Immature natural killer cell (primary cell): ENCODE measurements around the gene NEK6. TPM values are rescaled to one million over a fixed set of nuclear protein-coding genes. Genes with fewer than 3 reads are reported as not detected.

Source experiments
- DNase-seq, 3 donors: peaks; one replicate each; pipeline ENCODE4 v3.0.0; 2022; ENCODE audit warnings: mixed read lengths in 1 of 3
- H3K27ac Mint-ChIP-seq, 6 donors: one replicate each; pipeline ENCODE4 v1.8.0; 2020; ENCODE audit warnings: mixed read lengths in 6 of 6, mild to moderate bottlenecking in 5 of 6, inconsistent platforms in 4 of 6, moderate library complexity in 3 of 6
- H3K27me3 Mint-ChIP-seq, 3 donors: one replicate each; pipeline ENCODE4 v1.8.0; 2020 to 2021; ENCODE audit warnings: low read depth in 3 of 3, mild to moderate bottlenecking in 3 of 3, mixed read lengths in 3 of 3, moderate library complexity in 3 of 3, inconsistent platforms in 1 of 3
- H3K36me3 Mint-ChIP-seq, 3 donors: one replicate each; pipeline ENCODE4 v1.8.0; 2020; ENCODE audit warnings: mixed read lengths in 3 of 3, inconsistent platforms in 2 of 3, mild to moderate bottlenecking in 2 of 3
- H3K4me1 Mint-ChIP-seq, 2 donors: one replicate each; pipeline ENCODE4 v1.8.0; 2020; ENCODE audit warnings: inconsistent platforms in 2 of 2, mild to moderate bottlenecking in 2 of 2, mixed read lengths in 2 of 2, moderate library complexity in 1 of 2
- H3K4me3 Mint-ChIP-seq, 5 donors: one replicate each; pipeline ENCODE4 v1.8.0; 2020; ENCODE audit warnings: mild to moderate bottlenecking in 5 of 5, mixed read lengths in 5 of 5, inconsistent platforms in 3 of 5, moderate library complexity in 3 of 5
- H3K9me3 Mint-ChIP-seq, 6 donors: one replicate each; pipeline ENCODE4 v1.8.0; 2020; ENCODE audit warnings: mild to moderate bottlenecking in 6 of 6, mixed read lengths in 6 of 6, inconsistent platforms in 4 of 6, moderate library complexity in 3 of 6
- polyA plus RNA-seq, 3 donors: library from polyadenylated mRNA; unstranded; fragments of 300-500 nt; fragmentation: Illumina TruSeq; gene quantifications; one replicate each; pipeline ENCODE4 v1.2.3, GENCODE V29; 2021

The NEK6 gene
- polyA plus RNA-seq, 3 donors from 2014 or later: 8.8 to 18.0 (median 13.8) TPM

DNA sequence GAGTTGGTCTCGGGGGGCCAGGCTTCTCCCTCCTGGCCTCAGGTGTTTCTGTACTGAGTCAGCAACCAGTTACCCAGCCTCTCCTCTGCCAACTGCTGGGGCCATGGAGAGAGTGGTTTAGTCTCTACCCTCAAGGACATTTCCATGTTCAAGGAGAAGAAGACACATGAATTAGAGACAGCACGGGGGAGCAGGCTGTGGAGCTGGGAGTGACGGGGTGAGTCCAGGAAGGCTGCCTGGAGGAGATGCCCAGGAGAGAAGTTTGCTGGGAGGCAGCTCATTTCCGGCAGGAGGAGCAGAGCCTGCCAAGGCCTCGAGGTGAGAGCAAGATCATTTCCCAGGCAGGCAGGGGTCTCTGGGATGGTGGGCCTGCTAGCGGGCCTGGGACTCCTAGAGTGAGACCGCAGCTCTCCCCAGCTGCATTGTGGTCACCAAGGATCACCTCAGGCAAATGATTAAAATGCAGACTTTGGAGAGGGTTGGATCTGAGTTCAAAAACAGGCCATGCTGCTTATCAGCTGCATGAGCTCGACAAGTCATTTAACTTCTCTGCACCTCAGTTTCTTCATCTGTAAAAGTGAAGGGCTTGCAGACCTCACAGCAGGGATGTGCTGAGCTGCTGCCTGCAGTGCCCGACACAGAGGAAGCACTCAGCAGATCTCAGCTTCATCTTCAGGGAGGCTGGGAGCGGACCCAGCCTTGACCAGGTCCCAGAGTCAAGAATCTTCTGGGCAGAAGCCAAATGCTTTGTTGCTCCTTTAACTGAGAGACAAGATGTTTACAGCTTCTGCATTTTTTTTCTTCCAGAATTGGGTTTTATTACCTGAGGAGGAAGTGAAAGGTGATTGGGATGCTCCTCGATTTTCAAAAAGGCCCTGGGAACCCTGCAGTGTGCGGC lies 35.2 kb downstream of the NEK6 start:
- no peaks in the 10 kb centered on the region for H3K36me3 Mint-ChIP-seq
- peak overlapping the region in 1 of 5 donors; percentile 9 for H3K4me3 Mint-ChIP-seq
- H3K4me1 Mint-ChIP-seq: peaks cover 61 to 64% of the 10 kb centered on the region in 2 donors
- no peak for DNase-seq
- H3K27me3 Mint-ChIP-seq: no peaks in the 10 kb centered on the region
- peak overlapping the region in 5 of 6 donors; percentile 23 to 67 (median 58) for H3K27ac Mint-ChIP-seq
- no peaks in the 10 kb centered on the region for H3K9me3 Mint-ChIP-seq

DNA sequence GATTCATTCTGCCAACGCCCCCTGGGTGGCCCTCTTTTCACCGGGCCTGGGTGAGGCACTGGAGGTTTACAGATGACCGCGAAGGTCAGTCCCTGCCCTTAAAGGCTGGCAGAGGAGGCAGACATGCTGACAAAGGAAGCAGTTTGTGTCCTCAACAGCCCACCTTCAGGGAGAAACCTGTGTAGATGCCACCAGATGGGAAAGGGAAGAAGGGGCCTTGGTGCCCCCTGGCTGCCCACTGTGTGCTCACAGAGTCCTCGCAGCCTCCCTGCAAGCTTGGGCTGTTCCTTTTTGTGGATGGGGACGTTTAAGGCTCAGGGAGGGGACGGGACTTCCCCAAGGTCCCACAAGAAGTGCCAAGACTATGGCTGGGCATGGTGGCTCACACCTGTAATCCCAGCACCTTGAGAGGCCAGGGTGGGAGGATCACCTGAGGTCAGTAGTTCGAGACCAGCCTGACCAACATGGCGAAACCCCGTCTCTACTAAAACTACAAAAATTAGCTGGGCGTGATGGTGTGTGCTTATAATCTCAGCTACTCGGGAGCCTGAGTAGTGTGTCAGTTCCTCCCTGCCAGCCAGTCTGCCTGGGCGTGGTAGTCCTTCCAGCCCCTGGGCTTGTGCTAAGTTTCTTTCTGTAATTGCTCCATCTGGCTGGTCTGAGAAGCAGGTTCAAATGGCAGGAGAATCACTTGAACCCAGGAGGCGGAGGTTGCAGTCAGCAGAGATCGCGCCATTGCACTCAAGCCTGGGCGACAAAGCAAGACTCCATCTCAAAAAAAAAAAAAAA lies 36.2 kb downstream of the NEK6 start:
- Mint-ChIP-seq H3K4me3 (peak overlapping the region in 4 of 5 donors; percentile 21 to 40 (median 24)), H3K36me3 (no peaks in the 10 kb centered on the region), H3K27ac (peak overlapping the region in 3 of 6 donors; percentile 77 to 79 (median 78)), H3K27me3 (no peaks in the 10 kb centered on the region), H3K9me3 (no peaks in the 10 kb centered on the region), H3K4me1 (peaks cover 64 to 65% of the 10 kb centered on the region in 2 donors)
- no peak for DNase-seq

GRCh38 chr9:124295159-124295794 lies 37.5 kb downstream of the NEK6 start:
- Mint-ChIP-seq H3K4me3 (peak overlapping the region; percentile 20 to 61 (median 53)), H3K36me3 (no peaks in the 10 kb centered on the region), H3K27me3 (no peaks in the 10 kb centered on the region), H3K27ac (peak overlapping the region in 4 of 6 donors; percentile 9 to 58 (median 48)), H3K9me3 (no peaks in the 10 kb centered on the region), H3K4me1 (peaks cover 69 to 77% of the 10 kb centered on the region in 2 donors)
- DNase-seq: peak in 1 of 3 donors; percentile 31

GRCh38 chr9:124296094-124296493 lies 38.3 kb downstream of the NEK6 start:
- H3K9me3 Mint-ChIP-seq: no peaks in the 10 kb centered on the region
- H3K4me3 Mint-ChIP-seq: no peak overlapping the region
- H3K4me1 Mint-ChIP-seq: peaks cover 67 to 81% of the 10 kb centered on the region in 2 donors
- no peaks in the 10 kb centered on the region for H3K36me3 Mint-ChIP-seq
- H3K27ac Mint-ChIP-seq: peak overlapping the region in 2 of 6 donors; percentile 28 to 42
- H3K27me3 Mint-ChIP-seq: no peaks in the 10 kb centered on the region
- DNase-seq: no peak

GRCh38 chr9:124296796-124297550 lies 39.2 kb downstream of the NEK6 start:
- no peak for DNase-seq
- H3K27ac Mint-ChIP-seq: peak overlapping the region in 1 of 6 donors; percentile 2
- H3K4me1 Mint-ChIP-seq: peaks cover 61 to 77% of the 10 kb centered on the region in 2 donors
- no peaks in the 10 kb centered on the region for H3K9me3 Mint-ChIP-seq
- H3K27me3 Mint-ChIP-seq: no peaks in the 10 kb centered on the region
- no peaks in the 10 kb centered on the region for H3K36me3 Mint-ChIP-seq
- H3K4me3 Mint-ChIP-seq: no peak overlapping the region

DNA sequence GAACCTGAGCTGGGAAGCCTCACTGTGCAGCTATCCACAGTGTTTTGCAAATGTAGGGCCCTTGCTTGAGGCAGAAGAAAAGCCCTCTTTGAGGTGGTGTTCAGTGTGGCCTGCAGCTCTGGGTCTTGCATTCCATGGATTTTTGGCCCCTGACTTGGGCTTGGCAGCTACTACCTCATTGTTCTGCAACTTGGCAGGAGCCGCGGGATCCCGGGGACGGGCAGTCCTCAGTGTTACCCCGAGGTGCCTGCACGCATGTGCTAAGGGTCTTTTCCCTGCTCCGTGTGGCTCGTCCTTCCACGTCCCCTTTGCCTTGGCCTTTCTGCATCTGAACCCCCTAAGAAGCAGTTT lies 39.8 kb downstream of the NEK6 start:
- H3K4me1 Mint-ChIP-seq: peaks cover 61 to 72% of the 10 kb centered on the region in 2 donors
- no peaks in the 10 kb centered on the region for H3K9me3 Mint-ChIP-seq
- DNase-seq: no peak
- H3K4me3 Mint-ChIP-seq: no peak overlapping the region
- no peaks in the 10 kb centered on the region for H3K27me3 Mint-ChIP-seq
- no peaks in the 10 kb centered on the region for H3K36me3 Mint-ChIP-seq
- H3K27ac Mint-ChIP-seq: no peak overlapping the region

- no peak for DNase-seq
- Mint-ChIP-seq H3K4me1 (peaks cover 56 to 66% of the 10 kb centered on the region in 2 donors), H3K27ac (no peak overlapping the region), H3K27me3 (no peaks in the 10 kb centered on the region), H3K9me3 (no peaks in the 10 kb centered on the region), H3K36me3 (no peaks in the 10 kb centered on the region), H3K4me3 (no peak overlapping the region)
Measured at GRCh38 chr9:124297915-124298645, 40.3 kb downstream of the NEK6 start.

DNA sequence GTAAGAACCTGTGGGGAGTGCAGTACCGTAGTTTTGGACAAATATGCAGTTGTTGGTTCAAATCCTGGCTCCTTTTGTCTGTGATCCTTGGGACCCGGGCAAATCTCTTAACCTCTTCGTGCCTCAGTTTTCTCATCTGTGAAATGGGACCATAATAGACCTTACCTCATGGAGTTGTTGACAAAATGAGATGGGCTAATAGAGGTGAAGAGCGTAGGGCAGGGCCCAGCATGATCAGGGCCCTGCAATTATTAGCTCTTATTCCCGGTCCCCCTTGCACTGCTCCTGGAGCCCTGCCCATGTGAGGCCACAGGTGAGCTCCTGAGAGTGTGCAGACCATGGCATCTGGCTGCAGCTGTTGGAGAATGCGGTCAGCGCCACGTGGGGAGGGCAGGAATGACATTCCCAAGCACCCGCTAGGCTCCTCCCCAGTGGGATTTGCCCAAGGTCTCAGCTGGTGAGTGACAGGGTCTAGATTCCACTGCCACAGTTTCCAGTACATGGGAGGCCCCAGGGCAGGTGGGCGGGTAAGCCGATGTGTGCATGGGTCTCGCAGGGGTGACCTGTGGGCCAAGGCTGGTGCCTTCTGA lies 41.0 kb downstream of the NEK6 start:
- Mint-ChIP-seq H3K27me3 (no peaks in the 10 kb centered on the region), H3K4me1 (peaks cover 51 to 59% of the 10 kb centered on the region in 2 donors), H3K36me3 (peaks cover 0 to 4% (median 0%) of the 10 kb centered on the region in 3 donors), H3K4me3 (no peak overlapping the region), H3K9me3 (no peaks in the 10 kb centered on the region), H3K27ac (no peak overlapping the region)
- no peak for DNase-seq

- Mint-ChIP-seq H3K27me3 (no peaks in the 10 kb centered on the region), H3K4me3 (peak overlapping the region in 1 of 5 donors; percentile 36), H3K4me1 (peaks cover 42 to 51% of the 10 kb centered on the region in 2 donors), H3K9me3 (no peaks in the 10 kb centered on the region), H3K27ac (peak overlapping the region in 4 of 6 donors; percentile 1 to 50 (median 34)), H3K36me3 (peaks cover 0 to 4% (median 0%) of the 10 kb centered on the region in 3 donors)
- DNase-seq: no peak
Measured at GRCh38 chr9:124299515-124300090, 41.9 kb downstream of the NEK6 start.

DNA sequence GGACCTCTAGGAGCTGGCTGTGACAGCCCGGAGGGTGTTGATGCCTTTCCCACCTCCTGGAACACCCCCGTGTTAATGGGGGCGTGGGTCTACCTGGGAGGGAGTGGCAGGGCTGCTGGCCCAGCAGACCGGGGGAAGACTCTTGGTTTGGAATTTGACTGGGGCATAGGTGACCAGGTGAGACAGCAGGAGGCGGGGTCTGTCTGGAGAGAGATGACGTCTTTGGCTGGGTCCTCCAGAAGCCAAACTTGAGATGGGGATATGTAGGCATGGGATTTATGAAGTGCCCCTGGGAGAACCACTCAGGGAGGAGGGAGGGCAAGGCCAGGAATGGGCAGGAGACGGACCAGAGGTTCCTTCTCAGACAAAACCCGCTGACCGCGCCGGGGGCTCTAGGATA lies 42.6 kb downstream of the NEK6 start:
- peaks cover 0 to 4% (median 0%) of the 10 kb centered on the region in 3 donors for H3K36me3 Mint-ChIP-seq
- H3K4me3 Mint-ChIP-seq: no peak overlapping the region
- peaks cover 35 to 44% of the 10 kb centered on the region in 2 donors for H3K4me1 Mint-ChIP-seq
- no peak for DNase-seq
- no peaks in the 10 kb centered on the region for H3K27me3 Mint-ChIP-seq
- peak overlapping the region in 3 of 6 donors; percentile 40 to 53 (median 46) for H3K27ac Mint-ChIP-seq
- no peaks in the 10 kb centered on the region for H3K9me3 Mint-ChIP-seq

DNA sequence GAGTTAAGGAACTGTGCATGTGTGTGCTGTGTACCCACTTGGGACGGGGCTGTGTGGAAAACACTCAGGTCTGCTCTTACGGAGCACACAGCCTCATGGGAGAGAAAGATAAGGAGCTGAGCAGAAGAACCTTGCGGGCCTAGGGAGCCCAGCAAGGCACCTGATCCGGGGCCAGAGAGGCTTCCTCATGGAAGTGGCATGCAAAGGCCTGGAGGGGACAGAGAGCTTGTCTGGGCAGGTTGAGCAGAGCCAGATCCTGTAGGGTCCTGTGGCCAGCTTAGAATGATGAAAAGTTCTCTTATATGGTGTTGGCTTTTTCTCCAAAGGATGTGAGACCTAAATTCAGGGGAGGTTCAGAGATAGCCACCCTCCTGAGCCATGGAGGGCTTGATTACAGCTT lies 45.2 kb downstream of the NEK6 start:
- Mint-ChIP-seq H3K27ac (no peak overlapping the region), H3K9me3 (no peaks in the 10 kb centered on the region), H3K27me3 (peaks cover 0 to 1% (median 0%) of the 10 kb centered on the region in 3 donors), H3K4me3 (no peak overlapping the region), H3K4me1 (peaks cover 36 to 42% of the 10 kb centered on the region in 2 donors), H3K36me3 (peaks cover 0 to 5% (median 4%) of the 10 kb centered on the region in 3 donors)
- no peak for DNase-seq

- H3K36me3 Mint-ChIP-seq: peaks cover 0 to 5% (median 4%) of the 10 kb centered on the region in 3 donors
- H3K4me3 Mint-ChIP-seq: no peak overlapping the region
- H3K27ac Mint-ChIP-seq: no peak overlapping the region
- H3K27me3 Mint-ChIP-seq: peaks cover 0 to 2% (median 0%) of the 10 kb centered on the region in 3 donors
- no peak for DNase-seq
- H3K9me3 Mint-ChIP-seq: no peaks in the 10 kb centered on the region
- peaks cover 32 to 42% of the 10 kb centered on the region in 2 donors for H3K4me1 Mint-ChIP-seq
Measured at GRCh38 chr9:124303762-124304161, 46.0 kb downstream of the NEK6 start.
